Fibroblast of lung (primary cell): ENCODE measurements around the gene PCYT1A.

Experiments
- CTCF ChIP-seq, 2 donors: IDR thresholded peaks in 1 of 2; conservative IDR thresholded peaks in 1 of 2; 1 replicate in 1 of 2; 2 replicates in 1 of 2; pipeline ENCODE4 v1.5.1; 2011 to 2012; ENCODE audit warnings: low read length in 2 of 2, control low read depth in 1 of 2, inconsistent platforms in 1 of 2, low read depth in 1 of 2, mild to moderate bottlenecking in 1 of 2
- EZH2 ChIP-seq: IDR thresholded peaks from 2 replicates; pipeline ENCODE4 v1.5.1; 2012; ENCODE audit warnings: low read length, control low read depth, mild to moderate bottlenecking; ENCODE audit errors: missing control alignments

GRCh38 chr3:196287440-196288140 is at the start of gene PCYT1A:
- TF ChIP-seq CTCF (conservative IDR thresholded peaks at IDR 0.05 in 1 of 2, IDR thresholded peaks at IDR 0.05 in 1 of 2; ENCODE audit: low read depth in 1 of 2, low read length in 2 of 2) (no peak), EZH2 (no peak)
